Spleen (tissue), 11 donors: ENCODE data around the gene MRTFB. TPM values are rescaled to one million over a fixed set of nuclear protein-coding genes. Genes with fewer than 3 reads are reported as not detected.

Experiments used
- DNase-seq: peaks from one replicate; pipeline ENCODE4 v3.0.0-alpha.2; 2020
- H3K27ac ChIP-seq, 8 donors: fragments of 200-600 bp; sonication (generic) in 7 of 8; 1 replicate in 4 of 8; 2 replicates in 4 of 8; pipeline versions ENCODE4 v1.5.0 to v1.8.0; 2016 to 2021; ENCODE audit warnings: inconsistent platforms in 4 of 8, mild to moderate bottlenecking in 4 of 8, moderate library complexity in 1 of 8
- H3K27me3 ChIP-seq, 7 donors: fragments of 200-600 bp; sonication (generic) in 6 of 7; replicated peaks in 1 of 7; 1 replicate in 4 of 7; 2 replicates in 3 of 7; pipeline versions ENCODE4 v1.5.0 to v1.8.0; 2016 to 2021; ENCODE audit warnings: inconsistent platforms in 3 of 7, mild to moderate bottlenecking in 1 of 7
- H3K36me3 ChIP-seq, 6 donors: fragments of 200-600 bp; sonication (generic) in 5 of 6; 1 replicate in 4 of 6; 2 replicates in 2 of 6; pipeline versions ENCODE4 v1.5.0 to v1.8.0; 2016 to 2021; ENCODE audit warnings: inconsistent platforms in 2 of 6
- H3K4me1 ChIP-seq, 6 donors: fragments of 200-600 bp; sonication (generic) in 5 of 6; 1 replicate in 3 of 6; 2 replicates in 3 of 6; pipeline versions ENCODE4 v1.5.0 to v1.8.0; 2016 to 2021; ENCODE audit warnings: inconsistent platforms in 3 of 6
- H3K4me3 ChIP-seq, 8 donors: fragments of 200-600 bp; sonication (generic) in 7 of 8; 1 replicate in 4 of 8; 2 replicates in 4 of 8; pipeline versions ENCODE4 v1.5.0 to v1.8.0; 2016 to 2021; ENCODE audit warnings: inconsistent platforms in 4 of 8, mild to moderate bottlenecking in 4 of 8, moderate library complexity in 2 of 8
- H3K9me3 ChIP-seq, 8 donors: fragments of 200-600 bp; sonication (generic) in 7 of 8; 1 replicate in 4 of 8; 2 replicates in 4 of 8; pipeline versions ENCODE4 v1.5.0 to v1.8.0; 2016 to 2021; ENCODE audit warnings: inconsistent platforms in 4 of 8
- CTCF ChIP-seq, 11 experiments: fragments of 200-600 bp in 7 of 11; fragments of 450-650 bp in 4 of 11; sonication (generic) in 4 of 11; IDR thresholded peaks in 8 of 11; conservative IDR thresholded peaks in 3 of 11; 1 replicate in 7 of 11; 2 replicates in 4 of 11; pipeline versions ENCODE4 v1.4.0 to v1.8.0; 2016 to 2021; ENCODE audit warnings: antibody characterized with exemption in 11 of 11, inconsistent platforms in 4 of 11, mild to moderate bottlenecking in 1 of 11
- POLR2A ChIP-seq, 3 donors: fragments of 450-650 bp; IDR thresholded peaks; one replicate each; pipeline ENCODE4 v1.5.1; 2017; ENCODE audit warnings: antibody characterized with exemption in 3 of 3, mild to moderate bottlenecking in 1 of 3
- POLR2AphosphoS5 ChIP-seq, 3 donors: sonication (generic); formaldehyde crosslinking; IDR thresholded peaks; one replicate each; pipeline ENCODE4 v1.5.1; 2017; ENCODE audit warnings: antibody characterized with exemption in 3 of 3
- WGBS, 5 donors: extraction: QIAGEN DNeasy Blood & Tissue Kit in 3 of 5; methylation state at CpG; one replicate each; pipeline versions ENCODE4 v1.1.5 to v1.1.7; 2013 to 2018; 5-methylcytosine and 5-hydroxymethylcytosine counted together
- intact Hi-C: fragments of 100-400 bp; cut with DNase I; formaldehyde crosslinking; loops from one replicate; pipeline ENCODE4 v1.15.0; 2023; ENCODE audit warnings: low total_unique reads
- polyA plus RNA-seq, 3 donors: library from polyadenylated mRNA; stranded (reverse); fragments of 200-250 nt; gene quantifications; one replicate each; pipeline ENCODE4 v1.2.1, GENCODE V29; 2013
- total RNA-seq, 7 donors: library from RNA; depleted of rRNA in 3 of 7; stranded (reverse); fragments of >200 nt in 3 of 7; fragmentation: NEBNext Ultra II Directional in 4 of 7; extraction: Animal tissue kit (Norgen Biotek cat#: 25700) in 4 of 7; gene quantifications; one replicate each; pipeline versions ENCODE4 v1.1.0 to v1.2.1, GENCODE V29; 2016 to 2021
- donor health status: healthy with polysubstance abuse.
- donor health status: DM: no; HTN: no; CAD: no; lungs with moderate emphysema.
- donor health status: DM: no; HTN: no; CAD: no.
- donor health status: Bipolar disorder and iron deficiency.
- donor health status: healthy.
- donor health status: DM: no; HTN: no; CAD: no.
- donor health status: DM: yes; HTN: yes; CAD: no.

Gene MRTFB
- total and polyA plus RNA-seq, 10 donors = 2.3 to 39.3 (median 29.9) TPM

GRCh38 chr16:14187517-14188338, 116.6 kb downstream of the MRTFB start:
- intact Hi-C loops = loop anchor here (10.0 kb wide), 1 partner anchor 103 kb away; no protein-coding TSS in a partner anchor
- H3K4me3 ChIP-seq = peak overlapping the region in 1 of 8 donors; percentile 22
- H3K27me3 ChIP-seq = no peaks in the 10 kb centered on the region
- no peaks in the 10 kb centered on the region for H3K9me3 ChIP-seq
- no peak overlapping the region for H3K27ac ChIP-seq
- 80 to 88% (median 85%) methylated on average over 10 of the region's 10 CpGs for WGBS, 5 donors
- DNase-seq = no peak
- peaks cover 0 to 24% (median 4%) of the 10 kb centered on the region in 6 donors for H3K4me1 ChIP-seq
- no peaks in the 10 kb centered on the region for H3K36me3 ChIP-seq
- no peak for TF ChIP-seq POLR2A (IDR thresholded peaks at IDR 0.05)
- TF ChIP-seq POLR2AphosphoS5 (IDR thresholded peaks at IDR 0.05) = no peak
- no peak for TF ChIP-seq CTCF (IDR thresholded peaks at IDR 0.05 in 8 of 11, conservative IDR thresholded peaks at IDR 0.05 in 3 of 11)

DNA sequence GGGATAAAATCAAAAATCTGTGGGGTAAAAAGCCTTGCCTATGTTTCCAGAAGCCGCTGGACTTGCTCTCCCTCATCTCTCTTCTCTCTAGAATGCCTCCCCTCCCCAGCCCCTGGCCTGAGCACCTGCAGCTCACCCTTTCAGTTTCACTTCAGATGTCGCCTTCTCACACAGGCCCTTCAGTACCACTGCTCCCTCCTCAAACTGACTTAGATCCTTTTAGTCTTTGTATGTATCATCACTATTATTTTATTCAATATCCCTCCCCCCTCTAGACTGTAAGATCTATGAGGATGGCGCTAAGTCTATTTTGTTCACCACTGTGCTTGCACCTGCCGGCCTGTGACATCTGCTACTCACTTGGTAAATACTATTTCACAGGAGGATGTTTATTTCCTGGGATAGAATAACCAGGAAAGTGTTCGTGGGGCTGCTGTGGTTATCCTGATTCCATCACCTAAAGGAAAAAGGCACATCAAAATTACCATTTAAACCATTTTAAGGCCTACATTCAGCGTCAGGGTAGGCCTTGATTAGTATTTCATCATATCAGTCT, 122.3 kb downstream of the MRTFB start:
- TF ChIP-seq POLR2AphosphoS5 (IDR thresholded peaks at IDR 0.05) (no peak), CTCF (IDR thresholded peaks at IDR 0.05 in 8 of 11, conservative IDR thresholded peaks at IDR 0.05 in 3 of 11) (no peak), POLR2A (IDR thresholded peaks at IDR 0.05) (no peak)
- H3K4me1 ChIP-seq = peaks cover 0 to 38% (median 16%) of the 10 kb centered on the region in 6 donors
- no peaks in the 10 kb centered on the region for H3K27me3 ChIP-seq
- H3K4me3 ChIP-seq = no peak overlapping the region
- no peaks in the 10 kb centered on the region for H3K9me3 ChIP-seq
- DNase-seq = no peak
- H3K27ac ChIP-seq = peak overlapping the region in 2 of 8 donors; percentile 3 to 50
- no peaks in the 10 kb centered on the region for H3K36me3 ChIP-seq
- WGBS, 5 donors = 55 to 68% (median 64%) methylated on average over 6 of the region's 6 CpGs
- intact Hi-C loops = no loop called here

GRCh38 chr16:14194721-14195120, 123.6 kb downstream of the MRTFB start:
- TF ChIP-seq CTCF (IDR thresholded peaks at IDR 0.05 in 8 of 11, conservative IDR thresholded peaks at IDR 0.05 in 3 of 11) = no peak
- no peak overlapping the region for H3K27ac ChIP-seq
- intact Hi-C loops = no loop called here

GRCh38 chr16:14196011-14196410, 124.9 kb downstream of the MRTFB start:
- DNase-seq = no peak
- no peak for TF ChIP-seq POLR2AphosphoS5 (IDR thresholded peaks at IDR 0.05)
- no peak for TF ChIP-seq CTCF (IDR thresholded peaks at IDR 0.05 in 8 of 11, conservative IDR thresholded peaks at IDR 0.05 in 3 of 11)
- intact Hi-C loops = no loop called here
- WGBS, 5 donors = 72 to 83% (median 75%) methylated on average over 2 of the region's 2 CpGs
- Histone ChIP-seq H3K9me3 (no peaks in the 10 kb centered on the region), H3K4me1 (peaks cover 0 to 48% (median 16%) of the 10 kb centered on the region in 6 donors), H3K27me3 (no peaks in the 10 kb centered on the region), H3K36me3 (no peaks in the 10 kb centered on the region), H3K4me3 (no peak overlapping the region), H3K27ac (peak overlapping the region in 2 of 8 donors; percentile 15 to 38)

More at GRCh38 chr16:14194721-14195120, 123.6 kb downstream of the MRTFB start:
- Histone ChIP-seq H3K4me1 (peaks cover 0 to 48% (median 16%) of the 10 kb centered on the region in 6 donors), H3K36me3 (no peaks in the 10 kb centered on the region), H3K4me3 (no peak overlapping the region), H3K9me3 (no peaks in the 10 kb centered on the region), H3K27me3 (no peaks in the 10 kb centered on the region)
- no peak for DNase-seq
- WGBS, 5 donors = 92 to 97% (median 93%) methylated on average over 5 of the region's 5 CpGs
